HCT116 (cell line): Measurements from ENCODE around the gene FCHSD2. TPM values are rescaled to one million over a fixed set of nuclear protein-coding genes. Genes with fewer than 3 reads are reported as not detected.
"Not testable (repeated sequence)": the region's sequence is repeated elsewhere in the genome, so short reads cannot be mapped to it uniquely, and the experiment has no call there.

ENCODE experiments used
- ATAC-seq: fragments of 200-7000 bp; cut with Tn5 transposase; 2 replicates; pipeline ENCODE4 v1.9.1; 2020; ENCODE audit warnings: mild to moderate bottlenecking, moderate library complexity
- BruUV-seq: library from RNA; stranded (reverse); fragments of 400-500 nt; replicated peaks from 2 replicates; lab custom pipeline; 2021; lab: Mats Ljungman, UMichigan
- CTCF ChIA-PET: fragments of 300-600 bp; sonication (Branson Sonifier 250); formaldehyde crosslinking; loops from one replicate; lab custom pipeline; 2021; ENCODE audit warnings: antibody characterized with exemption; lab: Charles Lee
- POLR2A ChIA-PET: fragments of 300-600, 350-600 bp; sonication (Branson Sonifier 250); formaldehyde crosslinking; loops from one replicate; lab custom pipeline; 2021; ENCODE audit warnings: antibody characterized with exemption; lab: Charles Lee
- RAD21 ChIA-PET, 2 experiments: fragments of 300-600 bp; sonication (Branson Sonifier 250); formaldehyde crosslinking; loops; one replicate each; lab custom pipeline; 2023; ENCODE audit warnings: low total read pairs in 2 of 2; ENCODE audit not compliant: uncharacterized antibody in 2 of 2, unreplicated experiment in 2 of 2, low non-redundant PET in 1 of 2; lab: Charles Lee
- DNase-seq: peaks from one replicate; pipeline ENCODE4 v3.0.0-alpha.2; 2010; ENCODE audit warnings: low read depth, low spot score
- H2AFZ ChIP-seq: fragments of 200-600 bp; shearing (Covaris generic), sonication (generic); 2 replicates; pipeline ENCODE4 v1.6.1; 2017; ENCODE audit warnings: low read depth, mixed run types, mixed read lengths, antibody characterized with exemption, low read length; ENCODE audit not compliant: poor library complexity, severe bottlenecking
- H3K27ac ChIP-seq: 2 replicates; pipeline ENCODE4 v1.5.1; 2012; ENCODE audit warnings: low read depth, low read length
- H3K27me3 ChIP-seq: fragments of 200-600 bp; sonication (generic); 2 replicates; pipeline ENCODE4 v1.6.1; 2016; ENCODE audit warnings: mixed run types, low read length, mixed read lengths; ENCODE audit not compliant: insufficient read depth
- H3K36me3 ChIP-seq, 2 experiments: fragments of 200-500 bp in 1 of 2; fragments of 200-600 bp in 1 of 2; sonication (Bioruptor generic) in 1 of 2; sonication (generic) in 1 of 2; 2 replicates each; pipeline versions ENCODE4 v1.5.1 to v1.6.1; 2014 to 2016; ENCODE audit warnings: low read length in 2 of 2, inconsistent platforms in 1 of 2, mixed read lengths in 1 of 2, mixed run types in 1 of 2; ENCODE audit not compliant: insufficient read depth in 2 of 2, control insufficient read depth in 1 of 2
- H3K4me1 ChIP-seq, 2 experiments: fragments of 200-600 bp in 1 of 2; sonication (generic) in 1 of 2; 2 replicates each; pipeline versions ENCODE4 v1.5.1 to v1.6.1; 2012 to 2017; ENCODE audit warnings: low read length in 2 of 2, inconsistent platforms in 1 of 2, mild to moderate bottlenecking in 1 of 2, mixed read lengths in 1 of 2, mixed run types in 1 of 2, moderate library complexity in 1 of 2; ENCODE audit not compliant: insufficient read depth in 2 of 2, control insufficient read depth in 1 of 2
- H3K4me2 ChIP-seq: fragments of 200-600 bp; sonication (generic); 2 replicates; pipeline ENCODE4 v1.6.1; 2017; ENCODE audit warnings: mixed run types, low read length, mixed read lengths
- H3K4me3 ChIP-seq, 2 experiments: fragments of 200-600 bp in 1 of 2; sonication (generic) in 1 of 2; replicated peaks in 1 of 2; 2 replicates each; pipeline ENCODE4 v1.5.1; 2011 to 2016; ENCODE audit warnings: low read length in 2 of 2, control low read depth in 1 of 2, low read depth in 1 of 2, mild to moderate bottlenecking in 1 of 2, mixed read lengths in 1 of 2, mixed run types in 1 of 2
- H3K79me2 ChIP-seq: fragments of 200-600 bp; sonication (generic); 2 replicates; pipeline ENCODE4 v1.6.1; 2017; ENCODE audit warnings: mild to moderate bottlenecking, mixed run types, low read length, moderate library complexity, mixed read lengths; ENCODE audit not compliant: insufficient read depth
- H3K9ac ChIP-seq: fragments of 200-600 bp; sonication (generic); 2 replicates; pipeline ENCODE4 v1.6.1; 2016; ENCODE audit warnings: low read length, mixed read lengths
- H3K9me2 ChIP-seq: fragments of 200-600 bp; sonication (generic), shearing (Covaris generic); 2 replicates; pipeline ENCODE4 v1.6.1; 2017; ENCODE audit warnings: mixed run types, mild to moderate bottlenecking, moderate library complexity; ENCODE audit not compliant: insufficient read depth
- H3K9me3 ChIP-seq, 2 experiments: fragments of 200-500 bp in 1 of 2; fragments of 200-600 bp in 1 of 2; sonication (Bioruptor generic) in 1 of 2; sonication (generic) in 1 of 2; 2 replicates each; pipeline ENCODE4 v1.6.1; 2014 to 2017; ENCODE audit warnings: low read length in 2 of 2, mixed read lengths in 2 of 2, inconsistent platforms in 1 of 2, low read depth in 1 of 2, mild to moderate bottlenecking in 1 of 2, mixed run types in 1 of 2, moderate library complexity in 1 of 2; ENCODE audit not compliant: control insufficient read depth in 1 of 2, insufficient read depth in 1 of 2
- H4K20me1 ChIP-seq: fragments of 200-600 bp; sonication (generic), shearing (Covaris generic); 2 replicates; pipeline ENCODE4 v1.6.1; 2017; ENCODE audit warnings: mixed run types, mild to moderate bottlenecking, moderate library complexity; ENCODE audit not compliant: insufficient read depth
- CEBPB ChIP-seq: IDR thresholded peaks from 2 replicates; pipeline ENCODE4 v1.6.1; 2012; ENCODE audit warnings: low read depth
- ELF1 ChIP-seq: IDR thresholded peaks from 2 replicates; pipeline ENCODE4 v1.6.1; 2012; ENCODE audit warnings: low read depth, borderline replicate concordance
- FOSL1 ChIP-seq: IDR thresholded peaks from 2 replicates; pipeline ENCODE4 v1.6.1; 2012; ENCODE audit warnings: low read depth
- MAX ChIP-seq: IDR thresholded peaks from 2 replicates; pipeline ENCODE4 v1.6.1; 2012
- RAD21 ChIP-seq: IDR thresholded peaks from 2 replicates; pipeline ENCODE4 v1.6.1; 2012; ENCODE audit warnings: low read depth, mild to moderate bottlenecking
- TCF7L2 ChIP-seq: IDR thresholded peaks from 2 replicates; pipeline ENCODE4 v1.7.0; 2011; ENCODE audit warnings: borderline replicate concordance, inconsistent platforms; ENCODE audit not compliant: insufficient read depth, insufficient read length; ENCODE audit errors: extremely low read depth
- intact Hi-C: fragments of 100-400 bp; cut with micrococcal nuclease; formaldehyde crosslinking; loops from 2 replicates; pipeline ENCODE4 v1.10.0; 2022
- total RNA-seq: library from RNA; stranded (reverse); gene quantifications from one replicate; pipeline ENCODE4 v1.2.1, GENCODE V29; 2021; ENCODE audit not compliant: unreplicated experiment

The FCHSD2 gene
- total RNA-seq, 1 experiment from 2014 or later: 15.0 TPM

- H3K79me2 ChIP-seq, ATAC-seq, H4K20me1 ChIP-seq, H3K36me3 ChIP-seq, H3K27me3 ChIP-seq, H3K9me2 ChIP-seq, BruUV-seq, H3K9me3 ChIP-seq, intact Hi-C loops, CTCF ChIA-PET, DNase-seq, H3K4me3 ChIP-seq, H3K9ac ChIP-seq, RAD21 ChIA-PET, POLR2A ChIA-PET, H3K27ac ChIP-seq, H3K4me2 ChIP-seq, H3K4me1 ChIP-seq, H2AFZ ChIP-seq: not testable (repeated sequence)
These were observed 283.9 kb downstream of the FCHSD2 start for GRCh38 chr11:72858267-72858666.

- intact Hi-C loops: no loop called here
- TF ChIP-seq MAX (no peak), TCF7L2 (no peak), FOSL1 (no peak), RAD21 (no peak), ELF1 (no peak), CEBPB (no peak)
- TF ChIP-seq, all 23 proteins: peak for 0
- no peaks in the 10 kb centered on the region for H3K9me2 ChIP-seq
- no peak overlapping the region for H3K4me2 ChIP-seq
- no peaks in the 10 kb centered on the region for H4K20me1 ChIP-seq
- BruUV-seq: no TSS peak
- H3K79me2 ChIP-seq: no peaks in the 10 kb centered on the region
- H3K36me3 ChIP-seq: no peaks in the 10 kb centered on the region
- no peaks in the 10 kb centered on the region for H3K9me3 ChIP-seq
- no peaks in the 10 kb centered on the region for H3K27me3 ChIP-seq
- RAD21 ChIA-PET: no interaction called here
- H2AFZ ChIP-seq: no peak overlapping the region
- DNase-seq (no peak), ATAC-seq (no peak)
- H3K4me1 ChIP-seq: no peaks in the 10 kb centered on the region
- CTCF ChIA-PET: no interaction called here
- POLR2A ChIA-PET: no interaction called here
- H3K27ac ChIP-seq: no peak overlapping the region
- H3K9ac ChIP-seq: no peak overlapping the region
- no peak overlapping the region for H3K4me3 ChIP-seq
These were observed 285.4 kb downstream of the FCHSD2 start for GRCh38 chr11:72856551-72857345.
